HG03139 (cell line): ENCODE measurements around the gene LEF1.
A peak's percentile ranks its signal among the peaks of the same experiment; 100 is the strongest.

Source experiments
- ATAC-seq: cut with Tn5 transposase; IDR thresholded peaks from one replicate; pipeline ENCODE4 v1.9.1; 2021; ENCODE audit not compliant: unreplicated experiment

Gene LEF1

DNA sequence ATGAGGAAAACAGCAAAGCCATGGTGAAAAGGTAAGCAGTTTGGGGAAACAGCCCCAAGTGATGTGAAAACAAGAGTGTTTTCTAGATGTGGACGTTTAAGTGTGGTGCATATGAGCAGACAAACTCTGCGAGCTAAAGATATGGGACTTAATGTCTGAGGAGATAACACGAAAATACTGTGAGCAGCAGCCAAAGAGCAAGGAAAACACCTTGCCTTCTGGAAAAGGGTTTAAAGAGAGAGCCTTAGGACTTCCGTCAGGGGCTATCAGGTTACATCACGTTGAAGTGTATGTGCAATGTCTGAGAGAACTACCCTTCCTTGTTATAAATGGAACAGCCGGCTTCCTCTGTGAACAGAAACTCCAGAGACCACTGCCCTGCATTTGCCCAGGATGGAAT is 54.2 kb downstream of the LEF1 start:
- no peak for ATAC-seq

DNA sequence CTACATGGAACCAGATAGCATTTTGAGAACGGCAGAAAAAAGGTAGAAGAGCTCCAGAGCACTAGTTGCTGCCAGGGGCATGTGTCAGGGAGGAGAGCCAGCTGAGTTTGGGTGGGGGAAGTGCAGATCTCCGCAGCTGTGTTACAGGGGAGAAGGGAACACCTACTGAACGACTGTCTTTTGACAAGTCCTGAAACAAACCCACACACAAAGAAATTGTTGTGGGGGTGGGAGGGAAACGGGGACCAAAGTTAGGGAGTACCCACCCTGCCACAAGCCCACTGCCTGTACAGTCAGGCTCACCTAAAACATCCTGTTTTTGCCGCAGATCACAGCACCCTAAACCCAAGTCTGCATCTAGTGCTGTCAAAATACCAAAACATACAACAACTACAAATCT is 55.5 kb downstream of the LEF1 start:
- ATAC-seq = no peak

DNA sequence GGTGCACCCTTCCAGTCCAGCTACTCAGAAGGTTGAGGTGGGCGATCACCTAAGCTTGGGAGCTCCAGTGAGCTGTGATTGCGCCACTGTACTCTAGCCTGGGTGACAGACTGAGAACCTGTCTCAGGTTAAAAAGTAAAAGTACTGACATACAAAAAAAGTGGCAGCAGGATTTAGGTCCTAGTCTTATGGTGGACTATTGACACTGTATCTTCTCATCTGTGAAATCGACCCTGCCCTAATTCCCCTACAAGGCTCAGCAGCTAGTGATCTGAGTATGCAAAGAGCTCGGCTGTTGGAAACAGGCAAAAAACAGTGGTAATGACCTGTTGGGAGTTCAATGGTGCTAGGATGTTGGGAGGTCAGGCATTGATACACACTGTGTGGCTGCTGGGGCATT is 57.0 kb downstream of the LEF1 start:
- no peak for ATAC-seq

DNA sequence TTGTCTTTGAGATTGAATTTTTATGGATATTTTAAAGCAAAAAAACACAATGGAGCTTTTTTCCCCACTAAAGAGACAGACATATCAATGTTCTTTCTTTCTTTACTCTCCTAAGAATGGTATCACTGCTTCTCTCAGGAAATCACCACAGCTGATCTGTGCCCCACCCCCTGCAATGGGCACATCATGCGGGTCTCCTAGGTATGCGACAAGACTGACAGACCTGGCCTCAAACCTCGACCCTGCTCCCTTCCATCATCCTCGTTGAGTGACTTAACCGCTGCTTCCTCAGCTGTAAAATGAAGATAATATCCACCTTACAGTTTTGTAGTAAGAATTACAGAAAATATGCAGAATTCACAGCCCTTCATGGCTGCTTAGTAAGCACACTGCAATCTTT is 58.3 kb downstream of the LEF1 start:
- peak; percentile 1 for ATAC-seq

DNA sequence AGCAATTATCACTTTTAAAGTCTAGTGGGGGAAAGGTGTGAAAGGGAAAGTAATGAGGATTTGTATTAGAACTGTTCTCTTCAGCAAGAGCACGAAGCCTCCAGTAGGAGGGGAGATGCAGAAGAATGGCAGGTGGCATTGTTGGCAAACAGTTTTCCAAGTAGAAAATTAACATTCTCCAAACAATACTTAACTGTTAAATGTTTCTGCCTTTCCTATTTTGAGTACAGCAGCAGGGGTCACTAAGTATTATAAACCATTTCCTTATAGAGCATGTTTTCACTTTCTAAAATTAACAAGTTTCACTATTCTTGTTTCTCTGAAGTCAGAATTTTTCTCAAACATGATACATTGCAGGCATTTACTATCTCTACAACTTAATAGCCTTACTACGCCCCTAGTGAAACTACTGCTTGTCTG is 58.7 kb downstream of the LEF1 start:
- peak; percentile 79 for ATAC-seq

DNA sequence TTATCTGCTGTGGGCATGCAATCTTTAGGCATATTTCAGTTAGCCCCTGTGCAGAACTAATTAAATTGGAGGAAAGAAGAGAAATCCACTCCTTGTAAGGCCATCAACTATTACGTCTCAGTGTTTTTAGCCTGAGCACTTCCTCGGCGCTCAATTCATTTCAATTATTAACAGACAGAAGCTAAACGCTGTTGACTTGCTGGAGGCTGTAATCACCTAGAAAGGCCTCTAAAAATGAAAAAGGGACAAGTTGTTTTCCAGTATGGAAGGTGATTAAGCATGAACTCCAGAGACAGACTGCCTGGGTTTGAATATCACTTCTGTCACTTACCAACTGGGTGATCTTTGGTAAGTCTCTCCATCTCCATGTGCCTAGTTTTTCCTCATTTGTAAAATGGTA is 59.6 kb downstream of the LEF1 start:
- ATAC-seq = no peak

DNA sequence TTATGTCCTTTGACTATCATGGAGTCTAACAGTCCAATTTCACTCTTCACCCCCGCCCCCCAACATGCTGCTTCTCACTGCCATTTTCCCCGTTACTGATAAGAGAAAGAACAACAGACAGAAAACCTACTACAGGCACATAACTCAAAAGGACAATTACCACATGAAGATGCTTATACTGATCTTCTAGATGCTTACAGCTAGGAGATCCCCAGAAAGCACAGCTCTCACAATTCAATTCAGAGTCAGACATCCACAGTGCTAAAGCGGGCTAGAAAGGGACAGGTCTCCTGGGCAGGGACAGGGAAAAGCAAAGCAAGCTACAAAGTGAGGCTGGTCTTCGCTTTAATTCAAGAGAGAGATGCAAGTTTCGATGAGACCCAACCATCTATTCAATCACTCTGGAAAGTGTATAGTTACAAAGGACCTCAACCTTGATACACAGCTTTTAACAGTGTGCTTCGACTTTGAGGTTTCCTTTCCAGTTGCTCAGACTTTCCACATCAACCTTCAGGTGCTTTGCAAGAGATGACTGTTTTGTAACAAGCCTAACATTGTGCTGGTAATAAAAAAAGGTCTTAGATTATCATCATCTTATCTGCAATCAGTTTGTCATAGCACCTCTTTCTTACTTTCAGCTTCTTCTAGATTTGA is 60.9 kb downstream of the LEF1 start:
- ATAC-seq = no peak

DNA sequence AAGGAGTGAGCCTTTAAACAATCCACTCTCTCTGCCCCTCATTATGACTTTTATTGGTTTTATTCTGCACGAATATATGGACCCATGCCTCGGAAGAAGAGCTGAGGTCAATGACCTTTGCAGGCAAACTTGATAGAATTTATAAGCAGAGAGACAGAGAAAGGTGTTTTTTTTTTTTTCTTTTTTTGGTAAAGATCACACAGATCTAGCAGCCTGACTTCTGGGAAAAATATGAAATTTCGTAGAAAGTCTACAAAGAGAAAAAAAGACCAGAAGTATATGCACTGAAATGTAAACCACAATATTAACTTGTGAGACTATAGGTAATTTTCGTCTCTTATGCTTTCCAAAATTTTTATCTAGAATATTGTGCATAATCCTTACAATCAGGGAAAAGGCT is 61.6 kb downstream of the LEF1 start:
- no peak for ATAC-seq

DNA sequence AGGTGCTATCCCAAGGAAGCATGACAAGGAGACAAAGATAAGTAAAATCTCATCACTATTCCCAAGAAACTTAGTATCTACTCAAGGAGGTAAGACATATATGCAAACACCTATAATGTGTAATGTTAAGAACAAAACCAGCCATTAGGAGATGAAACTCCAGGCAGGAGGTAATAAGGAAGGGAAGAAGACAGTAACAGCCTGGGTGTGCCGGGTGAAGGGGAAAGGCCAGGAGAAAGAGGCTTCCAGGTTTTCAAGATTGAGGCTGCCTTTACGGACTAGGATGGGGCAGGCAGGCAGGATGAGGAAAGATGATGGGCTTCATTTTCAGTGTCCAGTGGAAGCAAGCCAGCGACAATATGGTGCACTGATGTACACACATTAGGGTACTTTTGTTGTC is 62.5 kb downstream of the LEF1 start:
- no peak for ATAC-seq

DNA sequence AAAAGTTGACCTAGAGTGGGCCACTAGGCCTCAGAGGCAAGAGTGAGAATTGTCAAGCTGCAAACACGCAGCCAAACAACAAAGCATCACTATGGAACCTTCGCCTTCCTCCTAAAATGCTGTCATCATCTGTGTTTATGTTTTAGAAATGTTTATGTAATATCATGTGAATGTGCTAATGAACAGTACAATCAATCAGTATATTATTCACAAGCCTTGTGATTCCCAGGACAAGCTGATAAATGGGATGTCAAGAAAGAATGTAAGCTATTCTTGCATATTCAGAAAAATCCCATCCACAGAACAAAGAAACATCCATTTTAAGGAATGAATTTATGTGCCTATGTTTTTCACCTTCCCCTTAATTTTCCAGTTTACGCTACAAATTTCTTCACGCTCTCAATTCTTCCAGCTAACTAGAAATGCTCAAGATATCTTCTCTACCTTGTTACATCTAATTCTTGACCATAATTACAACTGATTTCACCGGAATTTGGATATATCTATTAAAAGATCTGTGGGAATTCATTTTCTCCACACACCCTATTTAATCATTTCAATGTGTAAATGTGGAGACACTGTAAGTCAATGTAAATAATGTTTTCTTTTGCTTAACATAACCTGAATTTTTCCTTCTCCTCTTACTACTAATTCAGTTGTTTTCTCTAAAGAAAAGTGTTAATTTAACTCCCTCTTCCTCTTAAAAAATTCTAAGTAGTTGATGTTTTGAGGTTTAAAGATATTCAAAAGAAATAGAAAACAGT is 65.5 kb downstream of the LEF1 start:
- ATAC-seq = no peak

DNA sequence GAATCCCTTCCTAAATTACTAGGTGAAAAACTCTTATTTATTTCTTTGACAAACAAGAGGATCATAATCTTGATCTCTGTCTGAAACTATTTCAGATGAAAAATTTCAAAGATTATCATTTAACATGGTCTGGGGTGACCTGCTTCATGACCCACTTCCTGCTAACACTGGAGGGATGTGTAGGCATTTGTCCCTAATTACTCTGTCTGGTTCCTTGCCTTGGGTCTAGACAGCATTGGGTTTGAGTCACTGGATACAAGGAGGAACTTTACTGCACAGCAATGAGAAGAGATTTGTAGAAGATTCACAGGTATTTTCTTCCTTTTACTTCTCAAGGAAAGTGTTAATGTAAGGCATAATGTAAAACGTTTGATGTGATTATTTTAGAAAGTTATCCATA is 67.9 kb downstream of the LEF1 start:
- ATAC-seq = no peak

DNA sequence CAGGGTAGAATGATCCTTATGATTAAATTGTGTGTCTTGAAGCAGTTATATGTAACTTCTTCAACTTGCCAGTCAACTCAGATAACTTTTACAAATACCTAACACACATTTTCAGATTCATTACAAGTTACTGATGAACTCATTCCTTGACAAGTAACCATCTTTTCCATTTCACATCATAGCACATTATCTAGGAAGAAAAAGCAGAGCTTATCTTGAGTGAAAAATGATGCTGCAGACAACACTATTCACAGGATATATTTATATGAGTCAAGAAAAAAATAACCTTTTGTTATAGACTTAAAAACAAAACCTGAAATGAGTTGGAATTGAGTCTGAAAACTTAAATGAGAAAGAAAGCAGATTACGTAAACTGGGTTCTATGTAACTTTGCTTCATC is 68.9 kb downstream of the LEF1 start:
- ATAC-seq = no peak

DNA sequence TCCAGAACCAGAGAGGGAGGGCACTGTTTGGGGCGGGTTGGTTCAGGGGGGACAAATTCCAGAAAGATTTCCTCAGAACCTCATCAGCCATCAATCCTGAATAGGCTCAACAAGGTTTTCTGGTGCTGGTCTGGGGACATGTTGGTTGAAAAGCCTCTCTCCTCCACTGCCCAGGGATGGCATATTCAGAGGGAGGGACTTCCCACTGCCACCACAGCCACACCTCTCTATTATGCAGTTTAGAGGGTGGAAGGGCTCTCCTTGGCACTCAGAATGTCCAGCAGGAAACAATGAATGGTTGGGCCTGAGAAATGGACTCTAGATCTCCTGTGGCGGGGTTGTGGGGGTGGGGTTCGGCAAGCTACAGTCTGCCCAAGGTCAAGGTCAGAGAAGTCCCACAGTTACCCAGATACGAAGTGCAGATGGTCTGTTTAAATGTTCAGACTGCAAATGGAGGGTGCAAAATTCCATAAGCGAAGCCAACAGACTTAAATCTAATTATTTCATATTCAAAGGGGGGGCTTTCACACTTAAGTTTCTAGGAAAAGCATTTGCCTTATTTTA is 70.7 kb downstream of the LEF1 start:
- ATAC-seq = no peak

DNA sequence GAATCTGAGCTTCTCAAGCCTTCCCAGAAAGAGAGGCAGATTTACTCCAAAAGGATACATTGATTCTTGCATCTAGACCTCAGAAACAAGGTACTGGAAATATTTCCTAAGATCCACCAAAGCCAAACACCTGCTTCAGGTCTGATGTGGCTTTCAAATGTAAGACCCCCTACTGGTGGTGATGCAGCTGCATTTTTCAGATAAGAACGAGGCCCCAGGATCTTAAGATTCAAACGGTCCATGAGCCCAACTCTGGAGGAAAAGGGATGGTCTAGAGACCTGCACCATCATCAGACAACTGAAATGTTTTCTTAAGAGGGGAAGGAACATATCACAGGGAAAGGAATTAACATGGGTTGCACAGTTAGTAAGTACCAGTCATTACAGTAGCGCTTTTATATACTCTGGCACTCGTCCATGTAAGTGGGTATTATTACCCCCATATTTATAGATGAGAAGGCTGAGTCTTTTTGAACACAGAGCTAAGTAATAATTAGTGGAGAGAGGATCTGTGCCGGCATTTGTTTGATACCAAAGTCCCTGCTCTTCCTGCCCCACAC is 73.7 kb downstream of the LEF1 start:
- ATAC-seq = no peak

DNA sequence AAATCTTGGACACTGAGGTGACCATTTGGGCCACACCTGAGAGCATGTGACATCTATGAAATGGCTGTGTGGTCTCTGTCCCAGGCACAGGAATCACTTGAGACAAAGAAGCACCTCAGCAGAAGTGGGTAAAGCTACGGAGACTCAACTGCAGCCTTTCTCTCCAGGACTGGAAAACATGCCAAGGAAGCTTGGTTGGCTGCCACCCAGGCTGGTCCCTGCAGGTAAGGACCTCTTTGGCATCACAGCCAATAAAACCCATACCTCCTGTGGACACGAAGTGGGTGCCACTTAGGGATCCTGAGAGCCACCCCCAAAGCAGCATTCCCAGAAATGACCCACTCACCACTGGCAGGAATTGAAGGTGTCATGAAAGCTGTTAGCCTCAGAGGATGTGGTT is 74.6 kb downstream of the LEF1 start:
- ATAC-seq = no peak

DNA sequence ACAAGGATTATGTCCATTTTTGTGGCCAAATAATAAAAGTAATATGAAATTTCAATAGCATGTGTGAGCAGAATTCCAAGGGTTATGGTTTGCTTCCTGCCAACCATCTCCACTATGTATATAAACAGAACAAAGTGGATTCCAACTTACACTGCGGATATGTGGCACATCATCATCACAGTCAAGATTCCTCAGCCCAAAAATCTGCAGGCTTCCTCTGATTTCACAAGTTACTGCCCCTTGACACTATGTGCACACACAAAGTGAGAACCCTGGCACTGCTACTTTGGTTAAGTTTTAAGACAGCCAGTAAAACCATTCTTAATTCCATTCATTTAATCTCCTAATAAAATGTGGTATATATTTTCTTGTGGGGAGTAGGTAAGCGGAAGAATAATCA is 76.4 kb downstream of the LEF1 start:
- ATAC-seq = no peak

DNA sequence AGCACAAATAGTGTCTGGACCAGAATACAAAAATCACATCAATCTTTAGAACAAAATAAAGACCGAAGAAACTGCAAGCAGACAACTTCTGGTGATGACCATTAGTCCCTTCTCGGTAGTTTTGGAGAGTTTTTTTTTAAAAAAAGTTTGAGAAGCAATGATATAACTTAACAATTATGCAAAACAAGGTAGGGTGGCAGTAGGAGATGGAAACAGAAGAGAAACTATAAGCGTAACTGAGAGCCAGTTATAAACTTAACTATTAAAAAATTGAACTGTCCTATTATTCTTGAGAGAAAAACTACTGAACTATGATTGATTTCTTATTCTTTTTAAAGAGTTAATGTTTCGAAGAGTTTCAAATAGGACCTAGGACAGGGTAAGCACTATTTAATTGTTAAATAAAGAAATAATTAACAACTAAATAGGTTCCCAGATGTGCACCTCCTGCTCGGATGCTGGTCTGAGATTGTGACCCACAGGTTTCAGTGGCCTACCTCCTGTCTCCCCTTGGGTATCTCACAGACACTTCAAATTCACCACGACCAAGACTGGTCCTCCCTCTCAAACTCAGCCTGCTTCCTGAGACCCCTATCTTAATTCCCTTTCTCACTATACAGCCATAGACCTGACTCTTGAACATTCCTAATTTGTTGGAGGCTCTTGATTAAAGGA is 81.3 kb downstream of the LEF1 start:
- no peak for ATAC-seq

DNA sequence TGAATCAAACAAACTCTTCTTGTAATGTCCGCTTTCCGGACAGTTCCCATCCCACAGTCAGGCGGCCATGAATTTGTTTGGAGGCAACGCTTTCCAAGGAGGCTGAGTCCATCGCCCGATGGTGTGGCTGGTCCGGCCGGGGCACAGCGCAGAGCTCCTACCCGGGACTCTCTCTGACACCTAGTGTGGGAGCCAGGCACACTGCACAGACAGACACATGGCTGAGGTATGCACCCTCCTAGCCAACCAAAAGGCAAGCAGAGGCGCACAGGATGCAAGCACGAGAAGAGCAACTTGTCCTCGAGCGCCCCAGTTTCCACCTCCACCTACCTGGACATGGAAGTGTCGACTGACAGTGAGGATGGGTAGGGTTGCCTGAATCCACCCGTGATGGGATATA is 87.5 kb downstream of the LEF1 start:
- no peak for ATAC-seq

DNA sequence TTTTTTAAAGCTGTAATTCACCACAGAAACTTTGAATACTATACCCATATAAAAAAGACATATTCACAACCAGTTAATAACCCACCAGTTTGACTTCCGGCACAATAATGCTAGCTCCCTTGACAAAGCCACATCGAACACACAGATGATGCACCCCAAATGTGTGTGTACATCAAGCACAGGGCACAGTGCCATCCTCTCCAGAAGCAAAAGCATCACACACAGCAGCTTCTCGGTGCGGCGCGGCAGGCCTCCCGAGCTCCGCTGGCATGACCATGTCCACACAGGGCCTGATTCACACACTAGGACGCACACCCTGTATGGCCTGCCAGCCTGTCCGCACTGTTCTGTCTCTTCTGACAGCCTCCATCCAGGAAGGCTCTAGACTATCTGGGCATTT is 88.0 kb downstream of the LEF1 start:
- ATAC-seq = no peak

DNA sequence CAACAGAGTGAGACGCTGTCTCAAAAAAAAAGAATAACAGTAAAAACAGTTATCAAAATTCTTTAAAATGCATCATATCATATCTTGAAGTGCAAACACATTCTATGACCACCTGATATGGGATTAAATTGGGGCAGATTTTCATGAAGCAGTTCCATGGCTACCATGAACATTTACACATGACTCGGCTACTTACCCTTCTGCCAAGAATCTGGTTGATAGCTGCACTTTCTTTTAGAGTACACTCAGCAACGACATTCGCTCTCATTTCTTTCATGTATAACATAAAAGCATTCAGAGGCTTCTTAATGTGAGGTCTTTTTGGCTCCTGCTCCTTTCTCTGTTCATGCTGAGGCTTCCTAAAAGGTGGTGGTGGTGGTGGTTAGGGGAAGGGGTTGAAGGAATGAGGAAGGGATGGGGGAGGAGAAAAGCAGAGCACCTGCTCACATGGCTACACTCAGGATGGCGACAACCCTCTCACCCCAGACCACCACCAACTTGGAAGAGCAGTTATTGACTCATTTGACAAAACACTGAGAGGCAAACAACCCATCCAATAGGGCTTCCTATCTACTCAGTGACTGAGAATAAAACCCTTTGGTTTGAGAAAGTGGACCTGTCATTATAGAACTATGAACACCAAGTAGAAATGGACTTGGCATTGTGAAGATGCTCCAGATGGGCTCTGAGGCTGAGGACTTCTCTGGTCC is 90.6 kb downstream of the LEF1 start:
- ATAC-seq = no peak

DNA sequence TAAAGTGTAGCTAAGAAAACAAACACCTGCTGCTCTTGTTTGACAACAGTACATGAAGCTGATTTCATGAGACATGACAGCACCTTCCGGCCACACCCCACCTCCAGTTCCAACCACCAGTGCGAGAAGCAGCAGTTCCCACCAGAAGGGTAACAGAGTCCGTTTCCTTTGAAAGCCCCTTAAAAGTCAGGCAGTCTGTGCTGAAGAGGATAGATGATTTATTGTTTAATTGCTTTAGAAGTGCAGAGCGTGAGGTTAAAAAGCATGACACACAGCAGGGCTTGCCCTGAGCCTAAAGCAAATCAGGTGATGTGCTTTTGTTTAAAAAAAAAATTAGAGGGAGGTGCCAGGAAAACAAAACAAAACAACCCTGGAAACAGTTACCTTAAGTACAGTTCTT is 96.4 kb downstream of the LEF1 start:
- no peak for ATAC-seq
